ENCODE measurements around the gene DNAAF1. TPM values are rescaled to one million over a fixed set of nuclear protein-coding genes. Genes with fewer than 3 reads are reported as not detected.

DNAAF1 gene
- total and polyA plus RNA-seq, 2 donors (not counting 3 experiments of a cell fraction or from before 2014, with no cell fraction given): 0.01 TPM; not detected in 1

- DNase-seq (ENCODE audit: low read depth, low spot score) (no peak), FAIRE-seq (no peak)
- TF ChIP-seq FOS (IDR thresholded peaks at IDR 0.05; ENCODE audit: borderline replicate concordance, insufficient read depth, low read length) (no peak), GATA2 (IDR thresholded peaks at IDR 0.05; ENCODE audit: insufficient read depth, insufficient read length, low read depth, low read length) (no peak), MAX (IDR thresholded peaks at IDR 0.05; ENCODE audit: insufficient read depth, insufficient read length) (no peak), EZH2 (IDR thresholded peaks at IDR 0.05; ENCODE audit: borderline replicate concordance, low read depth, low read length, severe bottlenecking) (no peak)
- no TSS peak for BruUV-seq (replicated peaks)
- H3K4me1 ChIP-seq (ENCODE audit: control insufficient read depth, extremely low read depth, insufficient read depth, low read length): no peaks in the 10 kb centered on the region
- peaks cover 5 to 6% of the 10 kb centered on the region in 2 experiments for H3K27me3 ChIP-seq (ENCODE audit: control insufficient read depth in 2 of 2, insufficient read depth in 2 of 2, low read length in 2 of 2)
- no peaks in the 10 kb centered on the region for H3K9me1 ChIP-seq (replicated peaks; ENCODE audit: control insufficient read depth, extremely low read depth, insufficient read depth, low read length)
- H2AFZ ChIP-seq (ENCODE audit: low read depth, low read length): no peak overlapping the region
- POLR2A ChIA-PET: no interaction called here
- H3K27ac ChIP-seq (ENCODE audit: insufficient read depth, low read depth, low read length): no peak overlapping the region
- H4K20me1 ChIP-seq (replicated peaks; ENCODE audit: control insufficient read depth, extremely low read depth, insufficient read depth, low read length): no peaks in the 10 kb centered on the region
- H3K4me3 ChIP-seq (replicated peaks in 1 of 3; ENCODE audit: insufficient read depth in 1 of 3, low read depth in 1 of 3, low read length in 3 of 3): no peak overlapping the region
- H3K9me3 ChIP-seq (replicated peaks; ENCODE audit: control insufficient read depth, insufficient read depth, low read length): no peaks in the 10 kb centered on the region
- CTCF ChIA-PET: interaction anchor here (1.5 kb wide), 1 partner anchor 31 kb away, joined by 5 read pairs; the partner anchor contains the start of gene TAF1C
- no peaks in the 10 kb centered on the region for H3K79me2 ChIP-seq (ENCODE audit: control insufficient read depth, insufficient read depth, low read length)
- no peak overlapping the region for H3K9ac ChIP-seq (replicated peaks; ENCODE audit: extremely low read depth, insufficient read depth, low read length)
- no peaks in the 10 kb centered on the region for H3K36me3 ChIP-seq (ENCODE audit: control insufficient read depth in 2 of 2, extremely low read depth in 1 of 2, insufficient read depth in 2 of 2, low read length in 2 of 2)
- dilution Hi-C loops (cut with MboI; ENCODE audit: extremely low pct_ligation_motif_present, low sequenced_read_pairs): no loop called here
- no peak overlapping the region for H3K4me2 ChIP-seq (ENCODE audit: insufficient read depth, low read length)
- intact Hi-C loops (cut with micrococcal nuclease): no loop called here
Measured at GRCh38 chr16:84218176-84218823, 73.2 kb downstream of the DNAAF1 start.

- Histone ChIP-seq H3K9me3 (replicated peaks; ENCODE audit: control insufficient read depth, insufficient read depth, low read length) (no peaks in the 10 kb centered on the region), H3K9me1 (replicated peaks; ENCODE audit: control insufficient read depth, extremely low read depth, insufficient read depth, low read length) (no peaks in the 10 kb centered on the region), H3K36me3 (ENCODE audit: control insufficient read depth in 2 of 2, extremely low read depth in 1 of 2, insufficient read depth in 2 of 2, low read length in 2 of 2) (no peaks in the 10 kb centered on the region), H3K79me2 (ENCODE audit: control insufficient read depth, insufficient read depth, low read length) (no peaks in the 10 kb centered on the region), H3K9ac (replicated peaks; ENCODE audit: extremely low read depth, insufficient read depth, low read length) (no peak overlapping the region), H3K4me2 (ENCODE audit: insufficient read depth, low read length) (no peak overlapping the region), H4K20me1 (replicated peaks; ENCODE audit: control insufficient read depth, extremely low read depth, insufficient read depth, low read length) (no peaks in the 10 kb centered on the region), H3K4me3 (replicated peaks in 1 of 3; ENCODE audit: insufficient read depth in 1 of 3, low read depth in 1 of 3, low read length in 3 of 3) (no peak overlapping the region), H3K4me1 (ENCODE audit: control insufficient read depth, extremely low read depth, insufficient read depth, low read length) (no peaks in the 10 kb centered on the region), H3K27ac (ENCODE audit: insufficient read depth, low read depth, low read length) (no peak overlapping the region), H3K27me3 (ENCODE audit: control insufficient read depth in 2 of 2, insufficient read depth in 2 of 2, low read length in 2 of 2) (peaks cover 5 to 6% of the 10 kb centered on the region in 2 experiments), H2AFZ (ENCODE audit: low read depth, low read length) (no peak overlapping the region)
- POLR2A ChIA-PET: no interaction called here
- BruUV-seq (replicated peaks): no TSS peak
- TF ChIP-seq EZH2 (IDR thresholded peaks at IDR 0.05; ENCODE audit: borderline replicate concordance, low read depth, low read length, severe bottlenecking) (no peak), MYC (IDR thresholded peaks at IDR 0.05; ENCODE audit: low read depth, low read length) (no peak), MAX (IDR thresholded peaks at IDR 0.05; ENCODE audit: insufficient read depth, insufficient read length) (no peak), POLR2A (IDR thresholded peaks at IDR 0.05; ENCODE audit: low read depth, low read length) (no peak), FOS (IDR thresholded peaks at IDR 0.05; ENCODE audit: borderline replicate concordance, insufficient read depth, low read length) (no peak), JUN (IDR thresholded peaks at IDR 0.05; ENCODE audit: borderline replicate concordance, insufficient read depth, insufficient read length, low read depth) (no peak), POLR2AphosphoS5 (IDR thresholded peaks at IDR 0.05; ENCODE audit: insufficient read depth, low read depth, low read length) (no peak), GATA2 (IDR thresholded peaks at IDR 0.05; ENCODE audit: insufficient read depth, insufficient read length, low read depth, low read length) (no peak), CTCF (IDR thresholded peaks at IDR 0.05; ENCODE audit: extremely low read depth in 1 of 2, insufficient read depth in 1 of 2, low read depth in 1 of 2, low read length in 2 of 2) (no peak)
- CTCF ChIA-PET: interaction anchor here (1.5 kb wide), 1 partner anchor 32 kb away, joined by 5 read pairs; the partner anchor contains the start of gene TAF1C
- dilution Hi-C loops (cut with MboI; ENCODE audit: extremely low pct_ligation_motif_present, low sequenced_read_pairs) (no loop called here), intact Hi-C loops (cut with micrococcal nuclease) (no loop called here)
- DNase-seq (ENCODE audit: low read depth, low spot score): no peak
- no peak for FAIRE-seq
Measured at GRCh38 chr16:84218956-84219355, 73.8 kb downstream of the DNAAF1 start.
